Right hindlimb (tissue), 1 donor: ENCODE data around the gene TTC24.
A peak's percentile ranks its signal among the peaks of the same experiment; 100 is the strongest.
"Not testable (repeated sequence)": the region's sequence is repeated elsewhere in the genome, so short reads cannot be mapped to it uniquely, and the experiment has no call there.

Source experiments
- DNase-seq: peaks from one replicate; pipeline ENCODE4 v3.0.0-alpha.2; 2018

TTC24 gene

DNA sequence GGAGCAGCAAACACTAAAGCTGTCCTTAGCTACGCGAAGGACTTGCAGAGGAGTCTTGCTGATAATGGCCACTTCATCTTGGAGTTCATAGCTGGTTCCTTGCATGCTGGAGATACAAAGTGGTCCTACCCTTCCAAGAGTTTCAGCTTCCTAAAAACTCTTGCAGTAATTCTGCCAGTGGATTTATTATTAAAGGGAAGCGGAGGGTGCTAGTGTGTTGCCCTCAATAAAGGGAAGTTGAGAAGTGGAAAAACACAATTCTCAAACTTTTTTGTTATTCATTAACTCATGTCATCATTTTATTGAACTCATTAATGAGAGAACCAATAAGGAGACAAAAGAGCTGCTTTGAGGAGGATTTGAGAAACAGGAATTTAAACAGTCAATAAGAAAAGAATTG is 33.1 kb downstream of the TTC24 start:
- no peak for DNase-seq

DNA sequence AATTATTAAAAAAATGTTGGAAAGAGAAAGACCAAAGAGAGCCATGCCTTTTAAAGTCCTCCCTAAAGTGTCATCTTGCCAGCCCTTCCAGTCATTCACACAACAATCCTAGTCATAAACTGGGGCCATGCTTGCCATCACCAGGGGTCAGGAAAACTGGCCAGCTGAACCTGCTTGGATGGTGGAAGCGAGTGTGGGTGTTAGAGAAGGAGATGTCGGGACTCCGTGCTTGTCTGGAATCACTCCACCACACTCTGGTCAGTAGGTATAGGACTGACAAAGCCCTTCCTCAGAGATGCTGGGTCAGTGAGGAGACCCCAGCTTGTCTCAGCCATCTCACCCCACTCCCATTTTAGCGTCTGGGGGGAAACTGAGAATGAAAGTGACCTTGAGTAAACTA is 36.4 kb downstream of the TTC24 start:
- DNase-seq = no peak

DNA sequence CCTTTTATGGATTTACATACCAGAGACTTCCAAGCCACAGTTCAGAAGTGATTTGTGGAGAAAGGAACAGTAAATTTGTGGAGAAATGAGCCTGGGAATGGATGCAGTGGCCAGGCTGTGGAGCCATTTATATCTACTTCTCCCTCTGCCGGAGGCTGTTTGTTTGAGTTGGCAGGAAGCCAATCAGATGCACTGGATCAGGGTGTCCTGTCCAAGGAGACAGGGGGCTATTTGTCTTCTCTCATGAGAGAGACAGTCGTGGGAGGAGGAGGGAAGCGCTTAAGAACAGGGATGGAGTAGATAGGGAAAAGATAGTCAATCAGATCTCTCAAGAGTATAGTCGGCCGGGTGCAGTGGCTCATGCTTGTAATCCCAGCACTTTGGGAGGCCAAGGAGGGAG is 36.9 kb downstream of the TTC24 start:
- no peak for DNase-seq

DNA sequence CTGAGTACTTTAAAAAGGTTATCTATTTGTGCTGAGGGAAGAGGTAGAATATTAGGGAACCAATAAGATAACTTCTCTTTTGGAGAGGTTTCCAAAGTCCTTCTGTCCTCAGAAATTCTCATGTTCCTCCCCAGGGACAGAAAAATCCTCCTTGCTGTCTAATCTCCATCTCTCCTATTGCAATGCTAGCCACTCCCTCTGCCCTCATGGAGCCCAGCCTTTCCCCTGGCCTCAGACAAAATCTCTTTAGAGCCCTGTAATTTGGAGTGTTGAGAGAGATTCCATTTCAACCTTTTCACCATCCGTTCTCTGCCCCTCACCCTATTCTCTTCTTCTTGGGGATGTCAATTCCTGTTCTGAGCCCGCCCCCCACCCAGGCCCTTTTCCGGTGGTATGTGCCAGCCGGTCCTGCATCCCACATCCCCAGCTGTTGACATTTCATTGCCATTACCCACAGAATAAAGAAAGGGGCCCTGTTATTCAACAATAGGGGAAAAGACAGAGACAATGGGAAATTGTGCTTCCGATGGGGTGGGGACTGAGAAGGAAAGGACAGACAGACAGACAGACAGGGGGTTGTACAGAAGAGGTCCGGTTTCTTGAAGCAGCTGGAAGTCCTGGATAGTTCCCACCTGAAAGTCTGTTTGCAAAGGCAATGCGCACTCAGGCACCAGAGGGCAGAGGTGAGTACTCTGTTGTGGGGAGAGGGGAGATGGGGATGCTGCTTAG is 39.5 kb downstream of the TTC24 start, which contains the start of gene HAPLN2:
Gene HAPLN2 (plus strand): TSS at position 563 of the 729 bp plus-strand sequence. CDS start 4,076 bp downstream, outside the sequence.
- DNase-seq = no peak

DNA sequence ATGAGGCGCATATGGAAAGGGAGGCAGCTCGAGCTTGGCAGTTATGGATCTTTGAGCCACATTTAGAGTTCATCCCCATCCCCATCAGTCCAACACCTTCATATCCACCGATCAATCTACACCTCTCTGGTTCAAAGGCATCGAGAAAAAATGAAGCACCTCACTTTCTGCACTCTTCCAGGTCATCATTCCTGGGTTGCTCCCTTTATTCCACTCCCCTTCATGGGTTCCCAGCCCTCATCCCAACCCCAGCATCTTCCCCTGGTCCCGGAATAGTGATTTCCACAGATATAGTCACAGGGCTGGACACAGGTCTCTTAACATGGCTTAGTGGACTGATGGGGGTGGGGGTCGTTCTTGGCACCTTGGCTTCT is 40.0 kb downstream of the TTC24 start:
- no peak for DNase-seq

DNA sequence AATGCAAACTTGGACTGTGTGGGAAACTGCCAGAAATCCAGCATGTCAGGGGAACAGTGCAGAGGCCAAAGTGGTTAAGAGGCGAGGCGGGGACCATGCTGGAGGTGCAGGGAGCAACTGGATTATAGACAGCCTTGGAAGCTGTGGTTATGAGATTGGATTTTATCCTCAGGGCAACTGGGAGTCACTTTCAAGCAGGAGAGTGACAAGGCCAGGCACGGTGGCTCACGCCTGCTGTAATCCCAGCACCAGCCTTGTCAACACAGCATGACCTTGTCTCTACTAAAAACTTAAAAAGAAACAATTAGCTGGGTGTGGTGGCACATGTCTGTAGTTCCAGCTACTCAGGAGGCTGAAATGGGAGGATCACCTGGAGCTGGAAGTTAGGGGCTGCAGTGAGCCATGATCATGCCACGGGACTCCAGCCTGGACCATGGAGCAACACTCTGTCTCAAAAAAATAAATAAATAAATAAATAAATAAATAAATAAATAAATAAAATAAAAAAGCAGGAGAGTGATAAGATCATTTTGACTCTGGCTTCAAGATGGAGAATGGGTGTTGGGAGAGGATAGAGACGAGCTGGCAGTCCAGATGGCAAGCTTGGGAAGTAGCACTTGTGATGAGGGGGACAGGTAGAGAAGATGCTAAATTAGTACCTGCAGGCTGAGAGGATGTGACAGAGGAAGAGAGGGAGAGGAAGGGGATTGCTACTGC is 43.2 kb downstream of the TTC24 start:
- DNase-seq = no peak

DNA sequence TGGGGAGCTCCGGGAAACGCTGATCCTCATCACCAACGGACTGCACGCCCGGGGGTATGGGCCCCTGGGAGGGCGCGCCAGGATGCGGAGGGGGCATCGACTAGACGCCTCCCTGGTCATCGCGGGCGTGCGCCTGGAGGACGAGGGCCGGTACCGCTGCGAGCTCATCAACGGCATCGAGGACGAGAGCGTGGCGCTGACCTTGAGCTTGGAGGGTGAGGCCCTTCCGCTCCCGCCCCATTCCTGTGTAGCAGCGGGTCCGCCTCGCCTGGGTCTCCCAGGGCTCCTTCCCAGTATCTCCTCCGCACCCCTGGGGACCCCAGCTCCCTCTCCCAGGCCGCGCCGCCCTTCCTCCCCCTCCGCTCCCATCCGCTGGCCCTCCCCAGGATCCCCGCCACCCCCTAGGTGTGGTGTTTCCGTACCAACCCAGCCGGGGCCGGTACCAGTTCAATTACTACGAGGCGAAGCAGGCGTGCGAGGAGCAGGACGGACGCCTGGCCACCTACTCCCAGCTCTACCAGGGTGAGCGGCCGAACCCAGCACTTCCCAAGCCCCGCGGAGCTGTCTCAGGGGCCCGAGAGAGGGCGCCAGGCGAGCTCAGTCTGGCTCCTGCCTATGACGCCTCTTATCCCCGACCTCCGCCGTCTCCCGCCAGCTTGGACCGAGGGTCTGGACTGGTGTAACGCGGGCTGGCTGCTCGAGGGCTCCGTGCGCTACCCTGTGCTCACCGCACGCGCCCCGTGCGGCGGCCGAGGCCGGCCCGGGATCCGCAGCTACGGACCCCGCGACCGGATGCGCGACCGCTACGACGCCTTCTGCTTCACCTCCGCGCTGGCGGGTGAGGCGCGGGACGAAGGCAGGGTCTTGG is 44.7 kb downstream of the TTC24 start:
- DNase-seq = peak; percentile 49

DNA sequence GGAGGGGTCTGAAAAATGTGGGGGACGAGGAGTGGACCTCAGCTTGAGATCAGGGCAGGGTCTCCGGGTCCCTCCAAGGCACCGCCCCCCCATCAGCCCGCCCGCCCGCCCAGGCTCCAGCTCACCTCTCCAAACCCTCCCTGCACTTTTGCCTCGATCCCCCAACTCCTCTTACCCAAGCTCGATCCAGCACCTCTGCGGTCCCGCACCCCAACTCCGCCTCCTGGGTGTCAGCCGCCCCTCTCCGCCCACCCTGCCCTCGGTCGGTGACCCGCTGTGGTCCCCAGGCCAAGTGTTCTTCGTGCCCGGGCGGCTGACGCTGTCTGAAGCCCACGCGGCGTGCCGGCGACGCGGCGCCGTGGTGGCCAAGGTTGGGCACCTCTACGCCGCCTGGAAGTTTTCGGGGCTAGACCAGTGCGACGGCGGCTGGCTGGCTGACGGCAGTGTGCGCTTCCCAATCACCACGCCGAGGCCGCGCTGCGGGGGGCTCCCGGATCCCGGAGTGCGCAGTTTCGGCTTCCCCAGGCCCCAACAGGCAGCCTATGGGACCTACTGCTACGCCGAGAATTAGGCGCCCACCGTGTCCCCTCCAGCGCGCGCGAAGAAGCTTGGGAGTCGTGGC is 45.4 kb downstream of the TTC24 start:
- no peak for DNase-seq

DNA sequence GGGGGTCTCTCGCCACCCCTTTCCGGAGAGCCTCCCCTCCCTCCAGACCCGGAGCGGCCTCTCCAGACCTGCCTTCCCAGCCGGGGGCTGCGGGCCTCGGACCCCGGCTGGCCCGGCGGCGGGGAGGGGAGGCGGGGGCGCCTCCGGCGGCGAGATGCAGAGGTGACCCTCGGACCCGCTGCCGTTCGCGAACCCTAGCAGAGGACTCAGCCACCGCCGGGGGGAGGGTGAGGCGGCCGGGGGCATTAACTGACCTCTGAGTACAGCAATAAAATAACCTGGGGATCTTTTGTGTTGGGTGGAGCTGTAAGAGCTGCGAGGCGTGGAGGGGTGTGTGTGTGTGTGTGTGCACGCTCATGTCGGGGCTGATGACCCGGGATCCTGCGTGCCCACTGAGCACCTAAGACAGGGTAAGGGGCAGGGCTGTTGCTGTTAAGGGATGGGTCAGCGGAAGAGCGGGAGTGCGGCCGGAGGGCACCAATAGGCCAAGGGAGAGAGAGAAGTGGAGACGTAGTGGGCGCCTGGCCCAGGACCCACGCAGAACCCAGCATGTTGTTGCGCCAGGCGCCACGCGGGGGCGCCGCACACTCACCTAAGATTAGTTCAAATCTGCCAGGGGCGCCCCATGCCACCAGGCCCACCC is 46.0 kb downstream of the TTC24 start:
- DNase-seq = peak; percentile 62

DNA sequence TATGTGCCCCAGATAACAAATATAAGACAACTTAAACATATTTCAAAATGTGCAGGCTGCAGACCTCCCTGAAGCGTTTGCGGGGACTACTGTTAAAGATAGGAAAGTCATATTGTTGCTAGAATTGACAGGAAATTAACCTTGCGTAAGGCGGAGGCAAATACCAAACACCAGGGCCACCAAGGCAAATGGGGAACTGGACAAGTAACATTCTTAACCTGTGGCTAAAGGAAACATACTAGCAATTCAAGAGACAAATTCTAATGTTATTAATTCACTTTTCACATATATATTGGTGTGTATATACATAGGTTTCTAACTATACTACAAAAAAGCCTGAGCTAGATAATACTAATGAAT is 46.5 kb downstream of the TTC24 start:
- DNase-seq = no peak

DNA sequence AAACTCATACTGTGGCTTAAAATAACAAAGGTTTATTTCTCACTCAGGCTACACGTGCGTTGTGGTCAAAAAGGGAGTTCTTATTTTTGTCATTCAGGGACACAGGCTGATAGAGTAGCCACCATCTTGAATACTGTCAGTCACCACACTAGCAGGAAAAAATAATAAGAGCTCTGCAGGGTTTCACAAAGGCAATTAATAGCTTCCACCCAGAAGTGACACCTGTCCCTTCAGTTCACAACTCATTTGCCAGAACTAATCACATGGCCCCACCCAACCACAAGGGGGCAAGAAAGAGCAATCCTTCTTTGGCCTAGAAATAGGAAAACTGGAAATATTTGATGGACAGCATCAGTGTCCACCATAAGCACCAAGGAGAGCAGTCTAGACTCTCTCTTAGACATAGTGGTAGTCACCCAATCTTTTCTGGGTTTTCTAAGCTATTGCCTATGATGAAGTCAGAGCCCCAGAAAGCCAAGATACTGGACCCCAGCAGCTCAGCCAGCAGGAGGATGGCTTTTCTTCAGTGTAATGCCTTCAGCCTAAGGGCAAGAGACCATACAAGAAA is 47.9 kb downstream of the TTC24 start:
- DNase-seq = no peak

DNA sequence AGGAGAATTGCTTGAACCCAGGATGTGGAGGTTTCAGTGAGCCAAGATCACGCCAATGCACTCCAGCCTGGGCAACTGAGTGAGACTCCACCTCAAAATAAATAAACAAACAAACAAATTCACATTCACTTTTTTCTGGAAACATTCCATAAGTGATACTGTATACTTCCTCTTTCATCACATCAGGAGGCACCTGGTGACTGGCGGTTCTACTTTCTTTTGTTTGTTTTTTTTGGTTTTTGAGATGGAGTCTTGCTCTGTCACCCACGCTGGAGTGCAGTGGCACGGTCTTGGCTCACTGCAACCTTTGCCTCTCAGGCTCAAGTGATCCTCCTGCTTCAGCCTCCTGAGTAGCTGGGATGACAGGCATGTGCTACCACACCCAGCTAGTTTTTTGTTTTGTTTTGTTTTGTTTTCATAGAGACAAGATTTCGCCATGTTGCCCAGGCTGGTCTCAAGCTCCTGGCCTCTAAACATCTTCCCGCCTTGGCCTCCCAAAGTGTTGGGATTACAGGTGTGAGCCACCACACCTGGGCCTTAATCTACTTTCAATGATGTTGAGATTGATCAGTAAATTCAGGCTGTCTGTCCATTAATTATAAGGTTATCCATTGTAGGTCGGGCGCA is 50.4 kb downstream of the TTC24 start:
- no peak for DNase-seq

DNA sequence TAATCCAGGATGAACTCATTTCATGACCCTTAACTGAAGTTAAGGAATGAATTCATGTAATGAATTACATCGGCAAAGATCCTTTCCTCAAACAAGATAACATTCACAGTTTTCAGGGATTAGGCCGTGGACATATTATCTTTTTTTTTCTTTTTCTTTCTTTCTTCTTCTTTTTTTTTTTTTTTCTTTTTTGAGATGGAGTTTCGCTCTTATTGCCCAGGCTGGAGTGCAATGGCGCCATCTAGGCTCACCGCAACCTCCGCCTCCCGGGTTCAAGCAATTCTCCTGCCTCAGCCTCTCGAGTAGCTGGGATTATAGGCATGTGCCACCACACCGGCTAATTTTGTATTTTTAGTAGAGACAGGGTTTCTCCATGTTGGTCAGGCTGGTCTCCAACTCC is 51.6 kb downstream of the TTC24 start:
- not testable (repeated sequence) for DNase-seq

DNA sequence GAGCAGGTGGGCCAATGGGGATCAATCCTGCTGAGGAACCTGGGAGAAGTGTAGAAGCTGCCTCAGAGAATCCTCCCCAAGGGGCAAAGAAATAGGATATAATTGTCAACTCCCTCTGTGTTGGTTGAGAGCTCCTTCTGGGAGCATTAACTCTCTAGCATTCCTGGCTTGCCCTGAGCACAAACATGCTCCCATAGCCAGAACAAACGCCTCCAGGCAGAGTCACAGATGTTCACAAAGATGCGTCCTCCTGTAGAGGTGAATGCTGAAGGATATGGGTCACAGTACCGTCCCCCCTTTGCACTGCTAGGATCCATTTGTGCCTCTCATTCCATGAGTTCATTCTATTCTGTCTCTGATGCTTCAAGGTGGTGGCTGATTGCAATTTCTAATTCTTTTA is 52.8 kb downstream of the TTC24 start:
- no peak for DNase-seq
